Activated naive CD4-positive, alpha-beta T cell (primary cell): ENCODE measurements around the gene LDHA.
"Not testable (repeated sequence)": the region's sequence is repeated elsewhere in the genome, so short reads cannot be mapped to it uniquely, and the experiment has no call there.

Source experiments
- DNase-seq, 4 experiments: peaks; one replicate each; lab custom pipeline; 2025; lab: John Stamatoyannopoulos, UW

The LDHA gene

DNA sequence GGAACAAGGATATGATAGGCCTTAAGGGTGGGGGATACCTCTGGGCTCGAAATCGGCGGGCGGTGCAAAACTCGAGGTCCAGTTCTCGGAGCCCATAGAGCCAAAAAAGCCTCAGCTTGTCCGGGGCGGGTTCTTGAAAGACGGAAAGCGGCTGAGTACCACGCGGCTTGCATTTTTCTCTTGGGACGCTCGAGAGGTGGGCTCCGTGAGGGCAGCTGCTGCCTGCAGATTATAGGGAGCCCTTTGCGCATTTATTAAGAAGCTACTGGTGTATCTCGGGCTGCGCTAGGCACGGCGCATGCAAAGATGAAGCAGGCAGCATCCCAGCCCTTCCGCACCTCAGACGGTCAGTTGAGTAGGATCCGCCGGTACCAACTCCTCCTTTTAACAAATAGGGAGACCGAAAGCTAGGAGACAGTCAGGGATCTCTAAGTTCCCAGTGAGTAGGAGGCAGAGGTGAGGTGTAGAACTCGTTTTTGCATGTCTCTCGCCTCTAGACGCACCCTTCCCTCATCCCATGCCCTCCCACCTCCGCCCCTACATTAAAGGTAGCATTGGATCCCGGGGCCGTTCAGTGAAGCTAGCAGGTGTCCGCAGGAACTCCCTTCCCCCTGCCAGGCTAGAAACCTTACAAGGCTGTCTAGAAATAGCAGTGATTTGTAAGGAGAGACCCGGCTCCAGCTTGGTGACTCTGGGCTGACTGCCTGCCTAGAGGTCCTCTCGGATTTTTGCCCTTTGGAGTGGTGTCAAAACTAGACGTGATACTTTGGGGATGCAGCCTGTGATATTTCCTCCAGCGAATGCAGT lies 768 bp downstream of the LDHA start:
- peak in 1 of 4 experiments; percentile 23 for DNase-seq

DNA sequence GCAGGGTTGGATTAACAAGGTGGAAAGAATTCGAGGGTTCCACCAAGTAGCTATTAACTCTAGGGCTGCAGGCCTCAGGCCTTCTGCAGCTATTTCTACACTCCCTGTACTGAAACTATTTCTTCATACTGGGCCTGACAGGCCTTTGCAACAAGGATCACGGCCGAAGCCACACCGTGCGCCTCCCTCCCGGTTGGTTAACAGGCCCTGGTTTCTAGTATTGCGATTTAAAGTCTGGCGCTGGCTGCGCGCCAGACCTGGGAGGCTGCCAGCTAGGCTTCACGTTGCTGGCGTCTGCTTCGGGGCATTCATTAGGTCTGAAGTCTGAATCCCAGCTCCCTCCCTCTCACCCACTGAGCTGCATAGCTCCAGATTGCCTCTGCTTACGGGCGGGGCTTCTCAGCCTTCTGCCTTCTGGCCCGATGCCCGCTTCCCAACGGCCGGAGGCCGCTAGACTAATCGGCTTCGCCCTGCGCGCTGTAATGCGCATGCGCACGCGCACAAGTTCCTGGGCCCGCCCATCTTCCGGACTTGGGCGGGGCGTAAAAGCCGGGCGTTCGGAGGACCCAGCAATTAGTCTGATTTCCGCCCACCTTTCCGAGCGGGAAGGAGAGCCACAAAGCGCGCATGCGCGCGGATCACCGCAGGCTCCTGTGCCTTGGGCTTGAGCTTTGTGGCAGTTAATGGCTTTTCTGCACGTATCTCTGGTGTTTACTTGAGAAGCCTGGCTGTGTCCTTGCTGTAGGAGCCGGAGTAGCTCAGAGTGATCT lies 1.6 kb downstream of the LDHA start:
- peak; percentile 78 to 90 (median 88) for DNase-seq

DNA sequence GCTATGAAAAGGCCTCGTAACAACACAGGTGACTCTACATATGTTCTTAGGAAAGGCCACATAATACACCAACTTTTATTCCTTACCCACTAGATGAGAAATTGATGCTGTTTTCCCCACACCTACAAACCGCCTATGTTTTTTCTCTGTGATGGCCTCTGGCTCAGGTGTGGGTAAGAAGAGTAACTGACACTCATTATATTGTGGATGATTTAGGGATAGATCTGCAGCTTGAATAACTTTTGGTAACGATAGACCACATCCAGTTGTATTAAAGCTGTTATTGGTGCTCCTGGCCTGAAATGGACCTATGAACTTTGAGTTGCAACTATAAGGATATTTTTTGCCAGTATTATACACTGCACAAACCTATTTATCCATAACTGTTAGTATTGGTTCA lies 3.6 kb downstream of the LDHA start:
- no peak for DNase-seq

DNA sequence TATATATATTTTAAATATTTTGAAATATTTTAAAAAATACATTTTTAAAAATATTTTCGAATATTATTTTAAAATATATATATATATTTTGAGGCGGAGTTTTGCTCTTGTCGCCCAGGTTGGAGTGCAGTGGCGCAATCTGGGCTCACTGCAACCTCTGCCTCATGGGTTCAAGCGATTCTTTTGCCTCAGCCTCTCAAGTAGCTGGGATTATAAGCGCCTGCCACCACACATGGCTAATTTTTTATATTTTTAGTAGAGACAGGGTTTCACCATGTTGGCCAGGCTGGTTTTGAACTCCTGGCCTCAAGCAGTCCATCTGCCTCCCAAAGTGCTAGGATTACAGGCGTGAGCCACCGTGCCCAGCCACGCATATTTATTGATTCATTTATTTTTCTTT lies 6.7 kb downstream of the LDHA start:
- not testable (repeated sequence) for DNase-seq

DNA sequence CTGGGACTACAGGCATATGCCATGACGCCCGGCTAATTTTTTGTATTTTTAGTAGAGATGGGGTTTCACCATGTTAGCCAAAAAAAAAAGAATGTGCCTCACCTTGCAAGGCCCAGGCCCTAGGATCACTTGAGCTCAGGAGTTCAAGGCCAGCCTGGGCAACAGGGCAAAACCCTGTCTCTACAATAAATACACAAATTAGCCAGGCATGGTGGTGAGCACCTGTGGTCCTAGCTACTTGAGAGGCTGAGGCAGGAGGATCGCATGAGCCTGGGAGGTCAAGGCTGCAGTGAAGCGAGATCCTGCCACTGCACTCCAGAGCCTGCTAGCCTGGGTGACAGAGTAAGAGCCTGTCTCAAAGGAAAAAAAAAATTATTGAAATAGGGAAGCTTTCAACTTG lies 9.7 kb downstream of the LDHA start:
- no peak for DNase-seq

DNA sequence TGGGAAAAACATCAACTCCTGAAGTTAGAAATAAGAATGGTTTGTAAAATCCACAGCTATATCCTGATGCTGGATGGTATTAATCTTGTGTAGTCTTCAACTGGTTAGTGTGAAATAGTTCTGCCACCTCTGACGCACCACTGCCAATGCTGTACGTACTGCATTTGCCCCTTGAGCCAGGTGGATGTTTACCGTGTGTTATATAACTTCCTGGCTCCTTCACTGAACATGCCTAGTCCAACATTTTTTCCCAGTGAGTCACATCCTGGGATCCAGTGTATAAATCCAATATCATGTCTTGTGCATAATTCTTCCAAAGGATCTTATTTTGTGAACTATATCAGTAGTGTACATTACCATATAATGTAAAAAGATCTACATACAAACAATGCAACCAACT lies 13.0 kb downstream of the LDHA start:
- not testable (repeated sequence) for DNase-seq

DNA sequence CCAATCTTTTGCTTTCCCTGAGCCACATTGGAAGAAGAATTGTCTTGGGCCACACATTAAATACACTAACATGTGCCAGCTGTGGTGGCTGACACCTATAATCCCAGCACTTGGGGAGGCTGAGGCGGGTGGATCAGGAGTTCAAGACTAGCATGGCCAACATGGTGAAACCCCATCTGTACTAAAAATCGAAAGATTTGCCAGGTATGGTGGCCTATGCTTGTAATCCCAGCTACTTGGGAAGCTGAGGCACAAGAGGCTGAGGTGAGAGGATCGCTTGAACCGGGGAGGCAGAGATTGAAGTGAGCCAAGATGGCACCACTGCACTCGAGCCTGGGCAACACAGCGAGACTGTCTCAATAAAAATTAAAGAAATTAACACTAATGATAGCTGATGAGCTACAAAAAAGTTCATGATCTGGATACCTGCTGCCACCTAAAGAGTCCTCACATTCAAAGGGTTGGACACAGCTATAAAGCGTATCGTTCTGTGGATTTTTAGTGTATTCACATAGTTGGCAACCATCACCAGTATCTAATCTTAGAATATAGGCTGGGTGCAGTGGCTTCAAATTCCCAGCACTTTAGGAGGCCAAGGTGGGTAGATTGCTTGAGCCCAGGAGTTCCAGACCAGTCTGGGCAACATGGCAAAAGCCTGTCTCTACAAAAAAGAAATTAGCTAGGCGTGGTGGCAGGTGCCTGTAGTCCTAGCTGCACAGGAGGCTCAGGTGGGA lies 14.4 kb downstream of the LDHA start:
- no peak for DNase-seq

DNA sequence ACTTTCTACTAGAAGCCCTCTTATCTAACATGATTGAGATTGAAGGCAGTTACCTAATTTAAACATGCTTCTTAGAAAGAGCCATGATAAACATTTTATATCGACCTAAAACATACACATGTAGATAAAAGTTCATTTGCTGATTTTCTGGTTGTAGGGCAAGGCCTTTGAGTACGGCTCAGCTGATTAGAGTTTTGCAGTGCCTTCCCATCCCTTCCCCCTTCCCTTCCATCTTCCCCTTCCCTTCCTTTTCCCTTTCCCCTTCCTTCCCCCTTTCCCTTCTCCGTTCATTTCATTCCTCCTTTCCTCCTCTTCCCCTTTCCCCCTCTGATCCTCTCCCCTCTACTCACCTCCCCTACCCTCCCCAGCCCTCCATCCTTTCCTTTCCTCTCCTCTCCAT lies 22.1 kb downstream of the LDHA start:
- DNase-seq = no peak

DNA sequence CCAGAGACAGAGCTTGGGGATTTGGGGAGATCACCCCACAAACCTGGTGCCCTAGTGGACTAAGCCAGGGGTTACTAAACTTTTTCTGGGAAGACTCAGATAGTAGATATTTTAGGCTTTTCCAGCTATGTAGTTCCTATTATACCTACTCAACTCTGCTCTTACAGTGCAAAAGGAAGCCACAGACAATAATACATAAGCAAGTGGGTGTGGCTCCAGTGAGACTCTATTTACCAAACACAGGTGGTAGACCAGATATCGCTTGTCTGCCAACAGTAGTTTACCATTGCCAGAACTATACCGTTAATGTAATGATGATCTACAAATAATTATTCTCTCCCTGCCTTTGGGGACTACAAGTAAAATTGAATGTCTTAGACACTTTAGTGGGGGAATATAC lies 24.7 kb downstream of the LDHA start:
- DNase-seq = no peak

DNA sequence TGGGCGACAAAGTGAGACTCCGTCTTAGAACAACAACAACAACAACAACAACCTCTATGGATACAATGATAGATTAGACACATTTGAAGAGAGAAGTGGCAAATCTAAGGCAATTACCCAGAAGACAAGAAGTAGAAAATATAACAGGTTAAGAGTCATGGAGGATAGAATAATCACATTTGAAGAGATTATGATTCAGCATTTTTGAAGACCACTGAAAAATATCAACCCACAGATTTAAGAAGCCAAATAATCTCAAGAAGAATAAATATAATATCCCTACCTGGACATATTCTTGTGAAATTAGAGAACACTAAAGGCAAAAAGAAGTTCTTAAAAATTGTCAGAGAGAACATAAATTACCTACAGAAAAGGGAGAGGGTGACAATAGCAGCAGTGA lies 25.7 kb downstream of the LDHA start:
- no peak for DNase-seq

DNA sequence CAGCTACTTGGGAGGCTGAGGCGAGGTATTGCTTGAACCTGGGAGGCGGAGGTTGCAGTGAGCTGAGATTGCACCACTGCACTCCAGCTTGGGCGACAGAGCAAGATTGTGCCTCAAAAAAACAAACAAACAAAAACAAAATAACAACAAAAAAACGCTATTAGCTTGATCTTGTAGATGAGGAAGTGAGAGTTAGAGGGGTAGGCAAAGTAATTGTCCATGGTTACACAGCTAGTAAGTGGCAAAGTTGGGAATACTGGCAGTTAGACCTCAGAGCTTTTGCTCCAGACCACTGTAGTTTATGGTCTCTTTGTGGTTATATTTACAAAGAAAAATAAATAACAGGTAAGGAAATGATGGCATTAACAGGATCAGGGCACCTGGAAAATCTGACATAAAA lies 32.9 kb downstream of the LDHA start:
- no peak for DNase-seq

DNA sequence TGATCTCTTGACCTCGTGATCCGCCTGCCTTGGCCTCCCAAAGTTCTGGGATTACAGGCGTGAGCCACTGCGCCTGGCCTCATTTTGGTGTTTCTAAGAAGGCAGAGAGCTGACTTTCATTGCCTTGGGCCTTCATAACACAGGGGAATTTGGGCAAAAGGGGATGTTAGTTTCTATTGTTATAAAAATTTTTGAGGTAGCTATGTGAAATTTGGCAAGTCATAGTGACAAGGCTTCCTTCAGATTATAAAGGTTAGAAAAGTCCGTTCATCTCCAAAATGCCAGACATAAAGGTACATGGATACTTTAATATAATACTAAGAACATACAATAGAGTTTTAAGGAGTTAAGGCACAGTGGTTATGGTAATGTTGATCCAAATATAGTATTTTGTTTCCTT lies 35.0 kb downstream of the LDHA start:
- DNase-seq = no peak

DNA sequence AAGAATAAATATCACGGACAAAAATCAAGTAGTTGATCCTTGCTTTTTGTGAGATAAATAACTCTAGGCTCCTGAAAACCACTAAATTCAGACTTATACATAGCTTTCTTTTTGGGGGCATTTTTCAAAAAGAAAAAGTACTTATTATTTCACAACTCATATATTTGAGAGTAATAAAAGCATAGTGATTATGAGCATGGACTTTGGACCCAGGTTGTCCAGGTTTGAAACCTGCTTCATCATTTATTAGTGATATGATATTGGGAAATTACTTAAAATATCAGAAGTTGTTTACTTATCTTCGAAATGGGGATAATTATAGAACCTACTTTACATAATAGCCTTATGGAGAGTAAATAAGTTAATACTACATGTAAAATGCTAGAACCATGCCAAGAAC lies 44.3 kb downstream of the LDHA start:
- DNase-seq = no peak

DNA sequence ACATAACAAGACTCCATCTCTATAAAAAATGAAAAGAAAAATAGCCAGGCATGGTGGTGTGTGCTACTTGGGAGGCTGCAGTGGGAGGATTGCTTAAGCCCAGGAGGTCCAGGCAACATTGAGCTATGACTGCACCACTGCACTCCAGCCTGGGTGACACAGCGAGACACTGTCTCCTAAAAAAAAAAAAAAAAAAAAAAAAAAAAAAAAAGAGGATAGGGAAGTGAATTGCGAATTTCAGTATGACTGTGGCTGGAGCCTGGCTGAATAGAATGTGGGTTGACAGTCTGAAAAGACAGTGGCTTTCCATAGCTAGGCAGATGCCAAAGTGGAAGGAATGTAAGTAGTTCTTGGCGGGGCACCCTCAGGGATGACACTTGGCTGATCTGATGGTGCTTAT lies 54.9 kb downstream of the LDHA start:
- DNase-seq = no peak

DNA sequence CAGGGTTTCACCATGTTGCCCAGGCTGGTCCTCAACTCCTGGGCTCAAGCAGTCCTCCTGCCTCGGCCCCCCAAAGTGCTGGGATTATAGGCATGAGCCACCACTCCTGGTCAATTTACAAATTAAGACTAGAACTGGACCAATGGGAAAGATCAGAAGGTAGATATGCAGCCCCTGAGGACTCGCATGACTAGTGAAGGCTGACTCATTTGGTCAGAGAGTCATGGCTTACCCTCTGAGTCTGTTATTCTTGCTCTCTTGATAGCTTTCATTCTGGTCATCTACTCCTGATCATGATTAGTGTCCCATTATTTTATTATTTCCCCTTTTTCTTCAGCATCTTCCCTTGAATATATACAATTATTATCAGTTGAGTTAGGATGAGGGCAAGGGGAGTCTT lies 58.6 kb downstream of the LDHA start:
- no peak for DNase-seq

DNA sequence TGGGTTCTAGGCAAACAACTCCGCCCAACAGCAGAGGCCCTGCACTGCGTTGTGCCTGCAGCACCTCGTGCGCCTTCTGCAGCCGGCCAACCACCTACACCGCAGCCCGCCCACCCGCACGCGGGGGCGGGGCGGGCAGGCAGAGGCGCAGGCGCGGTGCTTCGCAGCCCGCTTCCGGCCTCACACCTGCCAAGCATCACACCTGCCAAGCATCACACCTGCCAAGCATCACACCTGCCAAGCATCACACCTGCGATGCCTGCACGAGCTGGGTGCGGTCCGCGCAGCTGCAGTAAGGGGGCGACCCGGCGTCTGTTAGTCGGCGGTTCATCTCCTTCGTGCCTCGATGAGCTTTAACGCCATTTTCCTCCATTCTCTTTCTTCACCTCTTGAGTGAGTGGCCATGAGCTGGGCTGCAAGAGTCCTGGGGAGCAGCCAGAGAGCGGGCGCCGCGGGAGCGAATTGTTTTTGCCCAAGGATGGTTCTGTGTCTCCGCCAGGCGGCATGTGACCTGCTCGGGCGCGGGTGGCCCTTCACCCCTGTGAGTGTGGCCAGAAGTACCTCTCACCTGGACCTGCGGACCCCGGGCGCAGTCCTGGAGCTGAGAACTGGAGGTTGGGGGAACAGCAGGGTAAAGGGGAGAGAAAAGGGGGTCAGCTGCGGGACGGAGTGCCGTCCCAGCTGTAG lies 61.5 kb downstream of the LDHA start, which contains the start of gene LDHAL6A:
TSS of gene LDHAL6A (plus strand) at position 171 of the 687 bp plus-strand sequence. CDS start 825 bp downstream, outside the sequence.
- no peak for DNase-seq

DNA sequence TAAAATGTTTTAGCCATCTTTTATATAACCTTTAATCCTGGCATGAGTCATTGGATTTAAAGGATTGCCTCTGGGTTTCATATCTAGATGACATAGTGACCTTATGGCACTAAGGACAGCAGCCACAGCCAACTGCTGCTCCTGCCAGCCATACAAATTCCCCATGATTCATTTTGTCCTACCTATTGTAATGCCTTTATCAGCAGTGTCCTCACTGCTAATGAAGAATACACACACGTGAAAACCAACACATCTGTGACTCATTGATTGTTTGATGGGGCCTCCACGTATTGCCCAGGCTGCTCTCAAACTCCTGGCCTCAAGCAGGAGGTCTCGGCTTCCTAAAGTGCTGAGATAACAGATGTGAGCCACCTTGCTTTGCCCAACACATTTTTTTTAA lies 63.1 kb downstream of the LDHA start:
- DNase-seq = no peak
